ENCODE measurements around the gene ZFP69. TPM values are rescaled to one million over a fixed set of nuclear protein-coding genes. Genes with fewer than 3 reads are reported as not detected.

ZFP69 gene
- total RNA-seq, result 3.9 and 4.0 TPM in 2 replicates

DNA sequence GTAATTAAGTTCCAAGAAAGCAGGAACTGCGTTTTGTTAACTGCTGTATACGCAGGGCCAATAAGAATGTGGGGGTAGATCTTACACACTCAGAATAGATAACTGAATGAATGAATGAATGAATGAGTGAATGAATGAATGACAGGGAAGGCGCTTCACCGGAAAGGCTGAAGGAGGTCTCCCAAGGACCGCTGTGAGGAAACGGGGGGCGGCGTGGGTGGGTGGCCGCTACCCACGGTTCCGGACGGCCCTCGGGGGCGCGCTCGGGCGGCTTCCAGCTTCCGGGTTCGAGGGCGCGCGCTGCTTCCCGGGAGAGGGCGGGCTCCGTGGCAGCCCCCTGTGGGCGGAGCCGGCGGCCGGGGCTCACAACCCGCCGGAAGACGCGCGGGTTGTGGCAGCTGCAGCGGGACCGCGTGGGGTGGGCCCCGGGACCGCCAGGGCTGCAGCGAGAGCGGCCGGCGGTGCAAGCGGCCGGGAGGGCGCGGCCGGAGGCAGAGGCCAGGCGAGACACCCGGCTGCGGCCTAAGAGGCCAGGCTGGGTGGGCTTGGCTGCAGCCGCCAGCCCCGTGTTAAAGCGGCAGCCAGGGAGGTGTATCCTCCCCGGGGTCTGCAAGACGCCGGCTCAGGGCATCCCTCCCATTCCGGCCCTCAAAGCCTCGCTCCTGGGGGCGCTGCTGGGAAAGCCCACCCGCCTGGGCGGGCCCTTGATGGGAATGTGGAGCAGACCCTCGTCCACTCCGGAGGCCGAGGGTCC is at the start of gene ZFP69:
Gene ZFP69 (plus strand): TSS at position 367 of the 754 bp plus-strand sequence. CDS start 2,072 bp downstream, outside the sequence.
- peak within 1 kb of the TSS; percentile 71 for H3K27ac Mint-ChIP-seq
- DNase-seq (ENCODE audit: low spot score), result peak; percentile 64
- intact Hi-C loops (cut with micrococcal nuclease), result loop anchor here (1.0 kb wide), 2 partner anchors 26 to 54 kb away; partner anchors contain the start of gene ZNF684
- H3K36me3 Mint-ChIP-seq (ENCODE audit: low read depth), result peaks cover 36% of the 10 kb centered on the region
- H3K4me1 Mint-ChIP-seq (ENCODE audit: low read depth), result peaks cover 20% of the 10 kb centered on the region
- H3K4me3 Mint-ChIP-seq, result peak within 1 kb of the TSS; percentile 85
- peaks cover 2% of the 10 kb centered on the region for H3K27me3 Mint-ChIP-seq (ENCODE audit: insufficient read depth)
- peaks cover 50% of the 10 kb centered on the region for H3K9me3 Mint-ChIP-seq

DNA sequence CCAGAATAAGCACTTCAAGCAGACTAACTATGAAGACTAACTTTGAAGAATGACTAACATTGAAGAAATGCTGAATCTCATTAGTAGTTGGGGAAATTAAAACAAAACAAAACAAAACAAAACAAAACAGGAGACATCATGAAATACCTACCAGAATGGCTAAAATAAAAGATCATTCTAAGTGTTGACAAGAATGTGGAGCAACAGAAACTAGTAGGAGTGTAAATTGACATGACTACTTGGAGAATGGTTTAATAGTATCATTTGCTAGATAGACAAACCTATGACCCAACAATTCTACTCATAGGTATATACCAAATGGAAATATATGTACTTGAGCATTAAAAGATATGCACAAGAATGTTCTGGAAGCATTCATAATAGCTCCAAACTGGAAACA is 45.7 kb upstream of the ZFP69 start:
- Mint-ChIP-seq H3K4me3 (no peak overlapping the region), H3K27ac (no peak overlapping the region)

DNA sequence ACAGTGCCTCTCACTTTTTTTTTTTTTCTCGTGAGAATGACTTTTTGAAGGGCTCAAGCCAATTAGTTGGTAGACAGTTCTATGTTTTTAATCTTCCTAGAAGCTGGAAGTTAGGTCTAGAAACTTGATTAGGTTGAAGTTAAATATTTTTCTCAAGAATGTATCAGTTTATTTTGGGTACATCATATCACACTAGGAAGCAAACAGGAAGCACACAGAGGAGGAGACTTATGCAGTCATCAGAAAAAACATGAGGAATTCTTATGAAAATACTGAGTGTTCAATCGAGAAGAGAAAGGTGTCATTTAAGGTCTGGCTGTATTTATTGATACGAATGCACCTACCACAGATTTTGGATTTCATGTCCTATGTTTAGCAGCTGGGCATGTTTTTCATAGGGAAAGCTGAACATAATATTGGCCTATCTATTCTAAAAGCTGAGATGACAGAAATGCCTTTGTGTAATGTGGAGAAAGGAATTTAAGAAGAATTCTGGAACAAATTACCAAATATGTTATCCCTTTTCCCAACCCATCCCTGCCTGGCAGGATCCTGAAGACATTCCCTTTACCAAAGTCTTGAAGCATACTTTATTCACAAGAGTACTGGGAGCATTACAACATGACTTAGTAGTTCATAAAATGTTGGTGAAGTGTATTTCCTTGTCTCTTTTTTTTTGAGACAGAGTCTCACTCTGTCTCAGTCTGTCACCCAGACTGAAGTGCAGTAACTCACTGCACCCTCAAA is 44.3 kb upstream of the ZFP69 start:
- H3K4me1 Mint-ChIP-seq (ENCODE audit: low read depth), result peaks cover 8% of the 10 kb centered on the region
- H3K4me3 Mint-ChIP-seq, result no peak overlapping the region
- DNase-seq (ENCODE audit: low spot score), result no peak
- no peak overlapping the region for H3K27ac Mint-ChIP-seq
- no peaks in the 10 kb centered on the region for H3K9me3 Mint-ChIP-seq
- H3K36me3 Mint-ChIP-seq (ENCODE audit: low read depth), result peaks cover 16% of the 10 kb centered on the region
- intact Hi-C loops (cut with micrococcal nuclease), result no loop called here
- H3K27me3 Mint-ChIP-seq (ENCODE audit: insufficient read depth), result no peaks in the 10 kb centered on the region

More for the DNA sequence above, 45.7 kb upstream of the ZFP69 start:
- Mint-ChIP-seq H3K4me1 (ENCODE audit: low read depth) (peaks cover 8% of the 10 kb centered on the region), H3K9me3 (no peaks in the 10 kb centered on the region), H3K27me3 (ENCODE audit: insufficient read depth) (no peaks in the 10 kb centered on the region), H3K36me3 (ENCODE audit: low read depth) (peaks cover 14% of the 10 kb centered on the region)
- intact Hi-C loops (cut with micrococcal nuclease), result no loop called here
- DNase-seq (ENCODE audit: low spot score), result no peak

DNA sequence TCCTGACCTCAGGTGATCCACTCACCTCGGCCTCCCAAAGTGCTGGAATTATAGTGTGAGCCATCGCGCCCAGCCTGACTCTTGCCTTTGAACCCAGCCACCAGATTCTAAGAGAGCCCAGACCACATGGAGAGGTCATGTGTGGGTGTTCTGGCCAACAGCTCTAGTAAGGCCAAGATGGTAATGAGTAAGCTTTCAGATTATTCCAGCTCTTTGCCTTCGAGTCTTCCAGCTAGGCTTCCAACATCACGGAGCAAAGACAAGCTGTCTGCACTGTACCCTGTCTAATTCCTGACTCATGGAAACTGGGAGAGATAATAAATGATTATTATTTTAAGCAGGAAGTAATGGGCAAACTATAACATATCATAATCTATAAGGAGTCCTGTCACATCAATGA is 41.6 kb upstream of the ZFP69 start:
- intact Hi-C loops (cut with micrococcal nuclease), result no loop called here

DNA sequence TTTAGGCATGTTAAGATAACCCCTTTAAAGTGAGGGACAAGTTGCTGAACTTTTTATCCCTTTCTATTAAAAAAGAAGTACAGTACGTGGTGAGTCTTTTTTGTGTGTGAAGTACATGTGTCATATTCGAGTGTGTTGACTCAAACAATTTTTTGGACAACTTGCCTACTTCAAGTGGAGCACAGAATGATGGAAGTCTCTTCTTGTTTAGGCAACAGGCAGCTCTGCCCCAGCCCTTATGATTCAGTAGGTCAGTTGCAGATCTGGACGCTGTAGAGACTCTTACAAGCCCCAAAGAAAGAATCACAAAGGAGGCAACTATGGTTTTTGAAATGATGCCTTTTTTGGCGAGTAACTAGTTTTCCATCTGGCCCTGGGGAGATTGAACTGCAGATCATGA is 41.2 kb upstream of the ZFP69 start:
- intact Hi-C loops (cut with micrococcal nuclease), result no loop called here
- Mint-ChIP-seq H3K9me3 (peaks cover 13% of the 10 kb centered on the region), H3K27ac (no peak overlapping the region), H3K4me3 (no peak overlapping the region), H3K36me3 (ENCODE audit: low read depth) (peaks cover 24% of the 10 kb centered on the region), H3K4me1 (ENCODE audit: low read depth) (peaks cover 16% of the 10 kb centered on the region), H3K27me3 (ENCODE audit: insufficient read depth) (no peaks in the 10 kb centered on the region)
- no peak for DNase-seq (ENCODE audit: low spot score)

More for the DNA sequence above, 41.6 kb upstream of the ZFP69 start:
- no peak for DNase-seq (ENCODE audit: low spot score)
- H3K27ac Mint-ChIP-seq, result no peak overlapping the region
- H3K27me3 Mint-ChIP-seq (ENCODE audit: insufficient read depth), result no peaks in the 10 kb centered on the region
- peaks cover 22% of the 10 kb centered on the region for H3K36me3 Mint-ChIP-seq (ENCODE audit: low read depth)
- no peak overlapping the region for H3K4me3 Mint-ChIP-seq
- H3K4me1 Mint-ChIP-seq (ENCODE audit: low read depth), result peaks cover 16% of the 10 kb centered on the region
- H3K9me3 Mint-ChIP-seq, result peaks cover 13% of the 10 kb centered on the region

DNA sequence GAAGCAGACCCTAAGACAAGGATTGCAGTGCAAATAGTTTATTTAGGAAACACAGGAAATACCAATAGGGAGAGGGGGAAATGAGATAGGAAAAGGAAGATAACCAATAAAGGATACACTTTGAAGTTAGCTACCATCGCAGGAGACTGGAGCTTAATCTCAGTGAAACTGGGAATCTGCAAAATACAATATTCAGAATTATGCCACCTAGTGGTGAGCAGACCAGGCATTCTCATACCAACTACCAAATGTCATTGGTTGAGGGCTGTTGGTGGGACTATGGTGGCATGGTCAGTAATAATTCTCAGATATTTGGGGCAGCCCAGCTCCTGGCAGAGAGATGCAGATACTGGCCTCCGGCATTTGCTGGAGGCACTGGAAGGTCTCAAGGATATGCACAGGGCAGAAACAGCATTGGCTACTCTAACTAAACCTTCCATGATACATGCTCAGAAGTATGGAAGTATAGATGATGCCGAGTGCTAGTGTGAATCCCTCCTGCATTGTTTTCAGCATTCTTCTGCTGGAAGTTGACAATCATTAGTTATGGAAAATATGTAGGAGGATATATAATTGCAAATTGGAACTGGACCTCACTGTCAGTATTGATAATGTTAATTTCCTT is 38.6 kb upstream of the ZFP69 start:
- peaks cover 20% of the 10 kb centered on the region for H3K36me3 Mint-ChIP-seq (ENCODE audit: low read depth)
- DNase-seq (ENCODE audit: low spot score), result no peak
- intact Hi-C loops (cut with micrococcal nuclease), result loop anchor here (1.0 kb wide), 1 partner anchor 294 kb away; no protein-coding TSS in a partner anchor
- H3K27ac Mint-ChIP-seq, result no peak overlapping the region
- H3K27me3 Mint-ChIP-seq (ENCODE audit: insufficient read depth), result no peaks in the 10 kb centered on the region
- peaks cover 13% of the 10 kb centered on the region for H3K9me3 Mint-ChIP-seq
- H3K4me1 Mint-ChIP-seq (ENCODE audit: low read depth), result peaks cover 16% of the 10 kb centered on the region
- H3K4me3 Mint-ChIP-seq, result no peak overlapping the region

DNA sequence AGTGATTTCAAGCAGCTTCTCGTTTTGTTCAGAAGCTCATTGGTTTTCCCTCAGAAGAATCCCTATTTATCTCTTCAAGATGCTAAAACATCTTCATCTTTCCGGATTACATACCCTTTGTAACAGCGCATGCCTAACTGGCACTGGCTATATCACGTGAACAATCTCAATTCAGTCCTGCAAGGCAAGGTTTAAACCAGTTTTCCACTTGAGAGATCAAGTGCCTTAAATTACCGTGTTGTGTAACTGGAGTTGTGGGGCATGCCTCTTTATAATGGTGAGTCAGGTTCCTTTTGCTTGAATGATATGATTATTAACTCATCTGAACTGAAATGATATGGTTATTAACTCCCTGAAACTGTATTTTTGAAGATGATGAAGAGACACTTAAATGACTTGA is 37.8 kb upstream of the ZFP69 start:
- no peak for DNase-seq (ENCODE audit: low spot score)
- Mint-ChIP-seq H3K27ac (no peak overlapping the region), H3K36me3 (ENCODE audit: low read depth) (peaks cover 25% of the 10 kb centered on the region), H3K27me3 (ENCODE audit: insufficient read depth) (no peaks in the 10 kb centered on the region), H3K4me3 (no peak overlapping the region), H3K4me1 (ENCODE audit: low read depth) (peaks cover 15% of the 10 kb centered on the region), H3K9me3 (peaks cover 13% of the 10 kb centered on the region)
- intact Hi-C loops (cut with micrococcal nuclease), result no loop called here

DNA sequence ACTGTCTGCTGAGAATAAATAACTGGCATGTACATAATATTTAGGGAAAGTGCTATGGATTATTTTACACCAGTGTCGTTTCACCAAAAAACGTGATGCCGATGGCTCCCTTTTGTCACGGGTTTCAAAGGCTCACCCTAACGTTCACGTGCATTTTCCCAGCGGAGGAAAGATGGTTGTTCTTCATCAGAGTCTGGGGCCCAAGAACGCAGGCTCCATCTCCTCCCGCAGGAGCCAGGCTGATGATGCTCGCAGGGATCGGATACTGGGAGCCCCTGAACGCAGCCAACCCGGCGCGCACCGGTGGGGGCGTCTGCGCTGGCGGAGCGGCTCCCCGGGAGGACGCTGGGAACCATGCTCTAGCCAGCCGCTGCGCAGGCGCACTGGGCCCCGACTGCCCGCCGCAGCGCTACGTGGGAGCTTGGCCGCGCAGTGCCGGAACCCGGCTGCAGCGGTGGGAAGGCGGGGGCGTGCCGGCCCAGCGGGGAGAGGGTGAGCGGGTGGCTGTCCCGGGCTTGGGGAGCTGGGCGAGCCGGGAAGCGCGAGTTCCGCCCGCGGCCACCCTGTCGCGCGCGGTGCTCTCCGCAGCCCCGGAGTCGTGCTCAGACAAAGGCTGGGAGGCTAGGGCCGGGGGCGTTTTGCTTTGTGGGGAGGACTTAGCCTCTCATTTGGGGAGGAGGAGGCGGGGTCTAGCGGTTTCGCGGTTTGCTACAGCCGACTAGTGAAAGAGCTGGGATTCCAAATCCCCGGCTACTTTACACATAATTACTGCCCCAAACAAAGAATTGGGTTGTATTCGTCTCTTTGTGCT is 27.2 kb upstream of the ZFP69 start, which contains the start of gene ZFP69B:
Gene ZFP69B (plus strand): TSS at position 793 of the 811 bp plus-strand sequence. CDS start 486 bp downstream, outside the sequence.
- H3K27ac Mint-ChIP-seq, result peak within 1 kb of the TSS; percentile 90
- peaks cover 35% of the 10 kb centered on the region for H3K4me1 Mint-ChIP-seq (ENCODE audit: low read depth)
- H3K4me3 Mint-ChIP-seq, result peak within 1 kb of the TSS; percentile 84
- DNase-seq (ENCODE audit: low spot score), result peak; percentile 86
- H3K27me3 Mint-ChIP-seq (ENCODE audit: insufficient read depth), result no peaks in the 10 kb centered on the region
- peaks cover 43% of the 10 kb centered on the region for H3K36me3 Mint-ChIP-seq (ENCODE audit: low read depth)
- intact Hi-C loops (cut with micrococcal nuclease), result loop anchor here (2.0 to 10.0 kb wide), 6 partner anchors 49 to 525 kb away; partner anchors contain the start of genes CTPS1, NFYC, SMAP2 and ZMPSTE24
- H3K9me3 Mint-ChIP-seq, result peaks cover 50% of the 10 kb centered on the region

DNA sequence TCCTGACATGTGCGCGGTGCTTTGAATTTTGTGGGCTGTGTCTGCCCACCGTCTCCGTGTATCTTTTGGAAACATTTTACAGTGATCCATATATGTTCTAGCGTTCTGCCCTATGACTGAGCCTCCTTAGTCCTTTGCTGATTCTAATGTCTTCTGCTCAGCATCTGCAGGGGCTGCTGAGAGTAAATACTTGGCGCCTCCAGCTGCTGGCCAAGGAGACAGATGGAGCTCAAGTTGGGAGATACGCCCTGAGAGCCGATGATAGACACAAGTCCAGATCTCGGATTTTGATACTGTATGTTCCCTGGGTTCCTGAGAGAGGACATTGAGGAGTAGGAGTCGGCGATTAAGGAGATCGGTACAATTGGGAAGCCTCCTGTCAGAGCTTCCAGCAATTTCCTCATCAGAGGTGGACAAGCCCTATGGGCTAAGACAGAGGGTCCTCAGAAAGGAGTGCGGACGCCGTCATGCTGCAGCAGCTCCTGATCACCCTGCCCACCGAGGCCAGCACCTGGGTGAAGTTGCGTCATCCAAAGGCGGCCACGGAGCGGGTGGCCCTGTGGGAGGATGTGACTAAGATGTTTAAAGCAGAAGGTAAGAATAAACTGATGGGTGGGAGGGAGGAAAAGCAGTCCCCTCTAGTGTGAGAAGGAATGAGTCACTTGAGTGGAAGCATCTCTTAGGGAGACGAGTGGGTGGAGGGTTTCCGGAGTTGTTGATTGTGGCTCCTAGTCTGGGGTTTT is 26.4 kb upstream of the ZFP69 start:
- H3K27me3 Mint-ChIP-seq (ENCODE audit: insufficient read depth), result no peaks in the 10 kb centered on the region
- H3K36me3 Mint-ChIP-seq (ENCODE audit: low read depth), result peaks cover 45% of the 10 kb centered on the region
- peak; percentile 72 for DNase-seq (ENCODE audit: low spot score)
- H3K9me3 Mint-ChIP-seq, result peaks cover 50% of the 10 kb centered on the region
- peak overlapping the region; percentile 84 for H3K4me3 Mint-ChIP-seq
- H3K4me1 Mint-ChIP-seq (ENCODE audit: low read depth), result peaks cover 37% of the 10 kb centered on the region
- peak overlapping the region; percentile 90 for H3K27ac Mint-ChIP-seq
- intact Hi-C loops (cut with micrococcal nuclease), result loop anchor here (1.0 to 10.0 kb wide), 10 partner anchors 27 to 524 kb away; partner anchors contain the start of genes CTPS1, EXO5, NFYC and SMAP2

DNA sequence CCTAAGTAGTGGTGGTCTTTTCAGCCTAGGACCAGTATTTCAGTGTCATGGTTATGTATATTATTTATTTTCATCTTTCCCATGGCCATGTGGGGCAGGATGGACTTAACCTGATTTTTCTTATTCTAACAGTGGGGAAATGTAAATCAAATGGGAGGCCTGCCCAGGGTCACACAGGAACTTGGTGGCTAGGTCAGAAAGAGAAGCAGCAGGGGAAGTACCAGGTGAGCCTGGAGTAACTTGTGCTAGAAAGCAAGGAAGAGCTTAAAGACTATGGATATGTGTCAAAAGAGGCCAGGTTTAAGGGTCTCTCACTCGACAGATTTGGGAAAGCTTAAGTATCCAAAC is 25.9 kb upstream of the ZFP69 start:
- intact Hi-C loops (cut with micrococcal nuclease), result loop anchor here (1.0 to 10.0 kb wide), 10 partner anchors 26 to 524 kb away; partner anchors contain the start of genes CTPS1, EXO5, NFYC and SMAP2
- Mint-ChIP-seq H3K27ac (peak overlapping the region; percentile 90), H3K36me3 (ENCODE audit: low read depth) (peaks cover 44% of the 10 kb centered on the region), H3K4me1 (ENCODE audit: low read depth) (peaks cover 37% of the 10 kb centered on the region), H3K9me3 (peaks cover 49% of the 10 kb centered on the region), H3K27me3 (ENCODE audit: insufficient read depth) (no peaks in the 10 kb centered on the region), H3K4me3 (peak overlapping the region; percentile 84)
- DNase-seq (ENCODE audit: low spot score), result peak; percentile 4

DNA sequence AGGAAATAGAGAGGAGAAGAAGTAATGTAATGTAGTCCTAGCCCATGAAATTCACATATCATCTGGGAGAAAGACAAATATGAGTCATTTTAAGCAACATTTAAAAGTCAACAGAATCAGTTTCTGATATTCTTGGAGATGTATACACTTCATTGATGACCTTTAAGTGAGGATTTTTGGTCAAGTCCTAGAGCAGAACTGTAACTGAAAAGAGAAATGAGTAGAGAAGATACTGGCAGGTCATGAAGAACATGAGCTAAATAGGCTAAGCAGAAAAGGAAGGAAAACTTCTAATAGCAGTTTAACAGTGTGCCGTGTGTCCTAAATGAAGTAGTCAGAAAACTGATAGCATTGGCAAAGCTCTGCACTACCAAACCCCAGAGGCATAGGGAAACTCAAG is 22.2 kb upstream of the ZFP69 start:
- H3K36me3 Mint-ChIP-seq (ENCODE audit: low read depth), result peaks cover 74% of the 10 kb centered on the region
- peak overlapping the region; percentile 6 for H3K27ac Mint-ChIP-seq

More for the DNA sequence above, 22.2 kb upstream of the ZFP69 start:
- H3K9me3 Mint-ChIP-seq, result peaks cover 78% of the 10 kb centered on the region
- no peak overlapping the region for H3K4me3 Mint-ChIP-seq
- no peak for DNase-seq (ENCODE audit: low spot score)
- no peaks in the 10 kb centered on the region for H3K27me3 Mint-ChIP-seq (ENCODE audit: insufficient read depth)
- peaks cover 28% of the 10 kb centered on the region for H3K4me1 Mint-ChIP-seq (ENCODE audit: low read depth)
- intact Hi-C loops (cut with micrococcal nuclease), result loop anchor here (5.0 to 10.0 kb wide), 3 partner anchors 83 to 520 kb away; partner anchors contain the start of genes CTPS1, NFYC and SMAP2
